HepG2 (cell line): Measurements from ENCODE around the gene FIS1. TPM values are rescaled to one million over a fixed set of nuclear protein-coding genes. Genes with fewer than 3 reads are reported as not detected.
A peak's percentile ranks its signal among the peaks of the same experiment; 100 is the strongest.

Source experiments
- ARNT2 ChIP-seq: sonication (generic); formaldehyde crosslinking; IDR thresholded peaks from 2 replicates; pipeline ENCODE4 v1.8.0; 2022; ENCODE audit warnings: mild to moderate bottlenecking, low read depth, missing genetic modification reagents, moderate library complexity
- HNF4A ChIP-seq: sonication (generic); formaldehyde crosslinking; IDR thresholded peaks from 2 replicates; pipeline ENCODE4 v1.4.0; 2020; ENCODE audit warnings: missing genetic modification reagents
- HNRNPH1 ChIP-seq: fragments of 200-400 bp; formaldehyde crosslinking; optimal IDR thresholded peaks from 2 replicates; pipeline ENCODE3; 2017; ENCODE audit warnings: mild to moderate bottlenecking, low read depth, low read length
- KAT8 ChIP-seq: IDR thresholded peaks from 2 replicates; pipeline ENCODE4 v1.6.1; 2016; ENCODE audit warnings: missing genetic modification reagents, missing compliant biosample characterization
- PHF5A ChIP-seq: IDR thresholded peaks from one replicate; pipeline ENCODE4 v1.6.1; 2018; ENCODE audit warnings: low read depth, missing genetic modification reagents; ENCODE audit not compliant: unreplicated experiment
- PPARG ChIP-seq: conservative IDR thresholded peaks from 2 replicates; pipeline ENCODE4 v1.6.1; 2016; ENCODE audit warnings: missing biosample characterization, missing genetic modification reagents
- RAD21 ChIP-seq: fragments of 450-650 bp; formaldehyde crosslinking; IDR thresholded peaks from 2 replicates; pipeline ENCODE4 v1.5.0; 2020; ENCODE audit warnings: mild to moderate bottlenecking
- ZNF142 ChIP-seq: sonication (generic); formaldehyde crosslinking; IDR thresholded peaks from 2 replicates; pipeline ENCODE4 v1.4.0; 2020; ENCODE audit warnings: missing genetic modification reagents
- ZNF292 ChIP-seq: sonication (generic); formaldehyde crosslinking; IDR thresholded peaks from 2 replicates; pipeline ENCODE4 v1.8.1; 2022; ENCODE audit warnings: mild to moderate bottlenecking, low read depth, missing genetic modification reagents, borderline replicate concordance
- ZNF335 ChIP-seq: sonication (generic); formaldehyde crosslinking; IDR thresholded peaks from 2 replicates; pipeline ENCODE4 v1.4.0; 2020; ENCODE audit warnings: missing genetic modification reagents
- ZNF549 ChIP-seq: sonication (generic); formaldehyde crosslinking; IDR thresholded peaks from 2 replicates; pipeline ENCODE4 v1.5.0; 2020; ENCODE audit warnings: missing genetic modification reagents
- ZNF563 ChIP-seq: sonication (generic); formaldehyde crosslinking; IDR thresholded peaks from 2 replicates; pipeline ENCODE4 v1.8.0; 2022; ENCODE audit warnings: mild to moderate bottlenecking, moderate library complexity, missing genetic modification reagents
- ZNF577 ChIP-seq: sonication (generic); formaldehyde crosslinking; IDR thresholded peaks from 2 replicates; pipeline ENCODE4 v1.4.0; 2020; ENCODE audit warnings: mild to moderate bottlenecking, low read depth, missing genetic modification reagents, borderline replicate concordance
- ZNF674 ChIP-seq: sonication (generic); formaldehyde crosslinking; IDR thresholded peaks from 2 replicates; pipeline ENCODE4 v1.5.0; 2020; ENCODE audit warnings: low read depth, mild to moderate bottlenecking, missing genetic modification reagents
- ZNF772 ChIP-seq: sonication (generic); formaldehyde crosslinking; IDR thresholded peaks from 2 replicates; pipeline ENCODE4 v1.5.0; 2020; ENCODE audit warnings: mild to moderate bottlenecking, missing genetic modification reagents
- polyA plus RNA-seq, 8 experiments: library from polyadenylated mRNA; depleted of rRNA in 3 of 8; stranded (reverse) in 7 of 8; unstranded in 1 of 8; fragments of >200 nt; fragmentation: Illumina TruSeq in 4 of 8; extraction: Trizol in 4 of 8; gene quantifications; 2 replicates each; pipeline versions ENCODE4 v1.2.1 to v1.2.3, GENCODE V29; 2011 to 2016; ENCODE audit warnings: low read depth in 4 of 8, missing spikeins in 1 of 8, mixed read lengths in 1 of 8; ENCODE audit not compliant: insufficient read depth in 1 of 8
- total RNA-seq, 5 experiments: library from RNA; depleted of rRNA; stranded (reverse); fragments of >200 nt; fragmentation: Illumina TruSeq; extraction: Trizol; gene quantifications; 2 replicates each; pipeline ENCODE4 v1.2.3, GENCODE V29; 2016; ENCODE audit warnings: low read depth in 1 of 5
- TF ChIP-seq, protein P1 (sequence below): sonication (generic); formaldehyde crosslinking; IDR thresholded peaks from 2 replicates; pipeline ENCODE4 v1.8.0; 2022; ENCODE audit warnings: missing genetic modification reagents, mild to moderate bottlenecking, inconsistent platforms, borderline replicate concordance
- TF ChIP-seq, protein P2 (sequence below): sonication (generic); formaldehyde crosslinking; conservative IDR thresholded peaks from 2 replicates; pipeline ENCODE4 v1.4.0; 2020; ENCODE audit warnings: missing genetic modification reagents
- TF ChIP-seq, protein P3 (sequence below): sonication (generic); formaldehyde crosslinking; IDR thresholded peaks from 2 replicates; pipeline ENCODE4 v1.5.1; 2020; ENCODE audit warnings: mild to moderate bottlenecking, missing genetic modification reagents

The FIS1 gene
- total and polyA plus RNA-seq, 2 of the 13 experiments (the other 11 are each of a cell fraction or from before 2014, with no cell fraction given), result 97.5 to 101 TPM

GRCh38 chr7:101218236-101219125, 26.4 kb downstream of the FIS1 start (continued):
- TF ChIP-seq ZNF142 (CRISPR knock-in tag), result no peak
- TF ChIP-seq ZNF577 (CRISPR knock-in tag), result no peak
- no peak; the same call in 1 of the 2 replicates for TF ChIP-seq ZNF292
- no peak for TF ChIP-seq RAD21 (CRISPR knock-in tag)
- TF ChIP-seq ZNF549, result no peak
- TF ChIP-seq HNRNPH1, result no peak
- TF ChIP-seq, protein P1, sequence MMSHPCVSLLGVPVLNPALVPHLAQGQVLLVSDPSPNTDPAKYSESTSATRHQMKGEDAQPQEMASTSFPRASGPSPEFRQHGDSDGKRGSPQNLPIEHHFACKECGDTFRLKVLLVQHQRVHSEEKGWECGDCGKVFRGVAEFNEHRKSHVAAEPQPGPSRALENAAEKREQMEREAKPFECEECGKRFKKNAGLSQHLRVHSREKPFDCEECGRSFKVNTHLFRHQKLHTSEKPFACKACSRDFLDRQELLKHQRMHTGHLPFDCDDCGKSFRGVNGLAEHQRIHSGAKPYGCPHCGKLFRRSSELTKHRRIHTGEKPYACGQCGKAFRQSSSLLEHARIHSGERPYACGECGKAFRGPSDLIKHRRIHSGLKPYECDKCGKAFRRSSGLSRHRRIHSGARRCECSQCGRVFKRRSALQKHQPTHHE (CRISPR knock-in tag), result no peak
- TF ChIP-seq, protein P2, sequence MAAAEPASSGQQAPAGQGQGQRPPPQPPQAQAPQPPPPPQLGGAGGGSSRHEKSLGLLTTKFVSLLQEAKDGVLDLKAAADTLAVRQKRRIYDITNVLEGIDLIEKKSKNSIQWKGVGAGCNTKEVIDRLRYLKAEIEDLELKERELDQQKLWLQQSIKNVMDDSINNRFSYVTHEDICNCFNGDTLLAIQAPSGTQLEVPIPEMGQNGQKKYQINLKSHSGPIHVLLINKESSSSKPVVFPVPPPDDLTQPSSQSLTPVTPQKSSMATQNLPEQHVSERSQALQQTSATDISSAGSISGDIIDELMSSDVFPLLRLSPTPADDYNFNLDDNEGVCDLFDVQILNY (CRISPR knock-in tag), result no peak
- peak; percentile 1 for TF ChIP-seq PHF5A (CRISPR knock-in tag)
- TF ChIP-seq ZNF772, result 0 out of 2 replicates have a peak, but pooled peaks have one; percentile 6
- TF ChIP-seq KAT8, result no peak
- TF ChIP-seq ARNT2 (CRISPR knock-in tag), result peak; percentile 43; the same call in 1 of the 2 replicates
- TF ChIP-seq, protein P3, sequence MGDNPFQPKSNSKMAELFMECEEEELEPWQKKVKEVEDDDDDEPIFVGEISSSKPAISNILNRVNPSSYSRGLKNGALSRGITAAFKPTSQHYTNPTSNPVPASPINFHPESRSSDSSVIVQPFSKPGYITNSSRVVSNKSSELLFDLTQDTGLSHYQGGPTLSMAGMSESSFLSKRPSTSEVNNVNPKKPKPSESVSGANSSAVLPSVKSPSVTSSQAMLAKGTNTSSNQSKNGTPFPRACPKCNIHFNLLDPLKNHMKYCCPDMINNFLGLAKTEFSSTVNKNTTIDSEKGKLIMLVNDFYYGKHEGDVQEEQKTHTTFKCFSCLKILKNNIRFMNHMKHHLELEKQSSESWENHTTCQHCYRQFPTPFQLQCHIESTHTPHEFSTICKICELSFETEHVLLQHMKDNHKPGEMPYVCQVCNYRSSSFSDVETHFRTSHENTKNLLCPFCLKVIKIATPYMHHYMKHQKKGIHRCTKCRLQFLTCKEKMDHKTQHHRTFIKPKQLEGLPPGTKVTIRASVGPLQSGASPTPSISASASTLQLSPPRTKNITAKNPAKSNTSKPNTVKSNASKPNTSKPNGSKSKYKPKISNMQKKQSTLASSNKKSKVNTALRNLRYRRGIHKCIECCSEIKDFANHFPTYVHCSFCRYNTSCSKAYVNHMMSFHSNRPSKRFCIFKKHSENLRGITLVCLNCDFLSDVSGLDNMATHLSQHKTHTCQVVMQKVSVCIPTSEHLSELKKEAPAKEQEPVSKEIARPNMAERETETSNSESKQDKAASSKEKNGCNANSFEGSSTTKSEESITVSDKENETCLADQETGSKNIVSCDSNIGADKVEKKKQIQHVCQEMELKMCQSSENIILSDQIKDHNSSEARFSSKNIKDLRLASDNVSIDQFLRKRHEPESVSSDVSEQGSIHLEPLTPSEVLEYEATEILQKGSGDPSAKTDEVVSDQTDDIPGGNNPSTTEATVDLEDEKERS, result peak; percentile 91
- no peak for TF ChIP-seq HNF4A (CRISPR knock-in tag)
- TF ChIP-seq ZNF335 (CRISPR knock-in tag), result no peak
- no peak for TF ChIP-seq PPARG (CRISPR knock-in tag)
- no peak for TF ChIP-seq ZNF674
- no peak for TF ChIP-seq ZNF563 (CRISPR knock-in tag)
